ENCODE measurements around the gene S100A14.
"Not testable (repeated sequence)": the region's sequence is repeated elsewhere in the genome, so short reads cannot be mapped to it uniquely, and the experiment has no call there.

The S100A14 gene

GRCh38 chr1:153640861-153641260, 24.7 kb upstream of the S100A14 start:
- DNase-seq, result no peak
- Histone ChIP-seq H3K4me1 (ENCODE audit: low read length) (no peaks in the 10 kb centered on the region), H3K79me2 (ENCODE audit: low read length) (peaks cover 94% of the 10 kb centered on the region), H2AFZ (ENCODE audit: low read length) (no peak overlapping the region), H4K20me1 (ENCODE audit: insufficient read depth, low read length) (no peaks in the 10 kb centered on the region), H3F3A (ENCODE audit: insufficient read depth, low read length) (no peaks in the 10 kb centered on the region), H3K9me2 (replicated peaks; ENCODE audit: insufficient read depth, low read length) (no peaks in the 10 kb centered on the region), H3K4me2 (ENCODE audit: low read depth, low read length) (no peak overlapping the region), H3K9me3 (replicated peaks; ENCODE audit: insufficient read depth, low read length) (no peaks in the 10 kb centered on the region), H3K9ac (ENCODE audit: low read length) (no peak overlapping the region), H3K4me3 (ENCODE audit: low read length) (no peak overlapping the region), H3K27ac (ENCODE audit: low read length) (no peak overlapping the region), H3K27me3 (replicated peaks; ENCODE audit: insufficient read depth, low read length) (no peaks in the 10 kb centered on the region), H3K36me3 (replicated peaks; ENCODE audit: insufficient read depth, low read length) (peaks cover 64% of the 10 kb centered on the region)
- no peak for TF ChIP-seq EZH2phosphoT487 (IDR thresholded peaks at IDR 0.05; ENCODE audit: low read length)

GRCh38 chr1:153640213-153640612, 24.1 kb upstream of the S100A14 start:
- H3K79me2 ChIP-seq (ENCODE audit: low read length), result peaks cover 99% of the 10 kb centered on the region
- H3K36me3 ChIP-seq (replicated peaks; ENCODE audit: insufficient read depth, low read length), result peaks cover 63% of the 10 kb centered on the region
- not testable (repeated sequence) for H3K4me1 ChIP-seq (ENCODE audit: low read length)

GRCh38 chr1:153639280-153639679, 23.2 kb upstream of the S100A14 start:
- Histone ChIP-seq H3K27ac (ENCODE audit: low read length) (no peak overlapping the region), H3F3A (ENCODE audit: insufficient read depth, low read length) (peaks cover under 1% of the 10 kb centered on the region), H3K79me2 (ENCODE audit: low read length) (peaks cover 99% of the 10 kb centered on the region), H3K9me3 (replicated peaks; ENCODE audit: insufficient read depth, low read length) (no peaks in the 10 kb centered on the region), H3K36me3 (replicated peaks; ENCODE audit: insufficient read depth, low read length) (peaks cover 63% of the 10 kb centered on the region), H3K27me3 (replicated peaks; ENCODE audit: insufficient read depth, low read length) (no peaks in the 10 kb centered on the region), H3K9me2 (replicated peaks; ENCODE audit: insufficient read depth, low read length) (no peaks in the 10 kb centered on the region), H3K4me1 (ENCODE audit: low read length) (no peaks in the 10 kb centered on the region), H4K20me1 (ENCODE audit: insufficient read depth, low read length) (no peaks in the 10 kb centered on the region), H2AFZ (ENCODE audit: low read length) (no peak overlapping the region), H3K4me3 (ENCODE audit: low read length) (no peak overlapping the region), H3K4me2 (ENCODE audit: low read depth, low read length) (no peak overlapping the region), H3K9ac (ENCODE audit: low read length) (no peak overlapping the region)
- no peak for DNase-seq
- no peak for TF ChIP-seq EZH2phosphoT487 (IDR thresholded peaks at IDR 0.05; ENCODE audit: low read length)
- no peak for TF ChIP-seq CTCF (IDR thresholded peaks at IDR 0.05; ENCODE audit: low read length)
- no peak for TF ChIP-seq EZH2 (optimal IDR thresholded peaks at IDR 0.05; ENCODE audit: low read depth, low read length)

More at GRCh38 chr1:153640213-153640612, 24.1 kb upstream of the S100A14 start:
- H3K9me3 ChIP-seq (replicated peaks; ENCODE audit: insufficient read depth, low read length); H3K4me3 ChIP-seq (ENCODE audit: low read length); H3K9ac ChIP-seq (ENCODE audit: low read length); H3F3A ChIP-seq (ENCODE audit: insufficient read depth, low read length); H3K27ac ChIP-seq (ENCODE audit: low read length); H3K27me3 ChIP-seq (replicated peaks; ENCODE audit: insufficient read depth, low read length); H2AFZ ChIP-seq (ENCODE audit: low read length); H3K9me2 ChIP-seq (replicated peaks; ENCODE audit: insufficient read depth, low read length); H3K4me2 ChIP-seq (ENCODE audit: low read depth, low read length); DNase-seq; H4K20me1 ChIP-seq (ENCODE audit: insufficient read depth, low read length): not testable (repeated sequence)

- Histone ChIP-seq H3K9me2 (replicated peaks; ENCODE audit: insufficient read depth, low read length) (no peaks in the 10 kb centered on the region), H3K4me1 (ENCODE audit: low read length) (peaks cover 4% of the 10 kb centered on the region; the same call in 1 of the 2 replicates), H3K4me2 (ENCODE audit: low read depth, low read length) (no peak overlapping the region), H2AFZ (ENCODE audit: low read length) (no peak overlapping the region), H3K27me3 (replicated peaks; ENCODE audit: insufficient read depth, low read length) (no peaks in the 10 kb centered on the region), H3K27ac (ENCODE audit: low read length) (no peak overlapping the region), H3K9ac (ENCODE audit: low read length) (no peak overlapping the region), H3F3A (ENCODE audit: insufficient read depth, low read length) (peaks cover 5% of the 10 kb centered on the region), H3K79me2 (ENCODE audit: low read length) (peaks cover 93% of the 10 kb centered on the region), H3K4me3 (ENCODE audit: low read length) (no peak overlapping the region), H3K36me3 (replicated peaks; ENCODE audit: insufficient read depth, low read length) (peaks cover 60% of the 10 kb centered on the region), H3K9me3 (replicated peaks; ENCODE audit: insufficient read depth, low read length) (no peaks in the 10 kb centered on the region), H4K20me1 (ENCODE audit: insufficient read depth, low read length) (no peaks in the 10 kb centered on the region)
- DNase-seq, result no peak
- TF ChIP-seq CTCF (IDR thresholded peaks at IDR 0.05; ENCODE audit: low read length) (no peak), EZH2 (optimal IDR thresholded peaks at IDR 0.05; ENCODE audit: low read depth, low read length) (no peak), EZH2phosphoT487 (IDR thresholded peaks at IDR 0.05; ENCODE audit: low read length) (no peak)
Observed at GRCh38 chr1:153638261-153638660, 22.1 kb upstream of the S100A14 start.

Measured in MM.1S (cell line).